Heart right ventricle (tissue), 16 donors: Measurements from ENCODE around the gene MUC20. TPM values are rescaled to one million over a fixed set of nuclear protein-coding genes. Genes with fewer than 3 reads are reported as not detected.

Experiments
- ATAC-seq, 8 donors: fragments of 200-7000 bp; cut with Tn5 transposase; one replicate each; pipeline ENCODE4 v1.9.1; 2020; ENCODE audit warnings: mild to moderate bottlenecking in 8 of 8, moderate library complexity in 8 of 8, moderate number of reproducible peaks in 1 of 8
- DNase-seq, 2 donors: peaks; one replicate each; pipeline ENCODE4 v3.0.0-alpha.2; 2020
- H3K27ac ChIP-seq, 10 donors: fragments of 200-600 bp; sonication (generic) in 2 of 10; one replicate each; pipeline versions ENCODE4 v1.5.0 to v1.8.0; 2020 to 2022; ENCODE audit warnings: mild to moderate bottlenecking in 3 of 10
- H3K27me3 ChIP-seq, 7 donors: fragments of 200-600 bp; one replicate each; pipeline ENCODE4 v1.8.0; 2021 to 2022; ENCODE audit warnings: mild to moderate bottlenecking in 2 of 7
- H3K36me3 ChIP-seq, 9 donors: fragments of 200-600 bp; sonication (generic) in 1 of 9; one replicate each; pipeline versions ENCODE4 v1.5.0 to v1.8.0; 2020 to 2022; ENCODE audit warnings: mild to moderate bottlenecking in 2 of 9
- H3K4me1 ChIP-seq, 9 donors: fragments of 200-600 bp; sonication (generic) in 1 of 9; one replicate each; pipeline versions ENCODE4 v1.5.0 to v1.8.0; 2020 to 2022; ENCODE audit warnings: mild to moderate bottlenecking in 4 of 9
- H3K4me3 ChIP-seq, 10 donors: fragments of 200-600 bp; sonication (generic) in 2 of 10; one replicate each; pipeline versions ENCODE4 v1.5.0 to v1.8.0; 2020 to 2022; ENCODE audit warnings: mild to moderate bottlenecking in 7 of 10, moderate library complexity in 2 of 10
- H3K9me3 ChIP-seq, 11 donors: fragments of 200-600 bp in 10 of 11; sonication (generic) in 2 of 11; one replicate each; pipeline versions ENCODE4 v1.5.0 to v1.8.0; 2013 to 2022; ENCODE audit warnings: mild to moderate bottlenecking in 2 of 11, control low read depth in 1 of 11, moderate library complexity in 1 of 11
- WGBS, 2 donors: extraction: QIAGEN DNeasy Blood & Tissue Kit; methylation state at CpG; one replicate each; pipeline ENCODE4 v1.1.7; 2013; ENCODE audit warnings: inconsistent platforms in 1 of 2; 5-methylcytosine and 5-hydroxymethylcytosine counted together
- intact Hi-C, 10 donors: fragments of 100-400 bp; cut with DNase I; formaldehyde crosslinking; loops; one replicate each; pipeline versions ENCODE4 v1.11.1 to v1.14.2; 2022
- polyA plus RNA-seq, 2 donors: library from polyadenylated mRNA; stranded (reverse); fragments of 200-250 nt; gene quantifications; one replicate each; pipeline ENCODE4 v1.2.3, GENCODE V29; 2013
- total RNA-seq, 10 donors: library from RNA; stranded (reverse); fragmentation: NEBNext Ultra II Directional in 3 of 10; extraction: Animal tissue kit (Norgen Biotek cat#: 25700) in 3 of 10; gene quantifications; one replicate each; pipeline versions ENCODE4 v1.2.1 to v1.2.4, GENCODE V29; 2021 to 2023
- TF ChIP-seq, protein P1 (sequence below), 9 donors: fragments of 200-600 bp; sonication (generic) in 2 of 9; IDR thresholded peaks; one replicate each; pipeline versions ENCODE4 v1.5.0 to v1.8.0; 2021 to 2022; ENCODE audit warnings: antibody characterized with exemption in 9 of 9, mild to moderate bottlenecking in 5 of 9, moderate library complexity in 1 of 9
- donor health status: Arrhythmogenic right ventricular cardiomyopathy.
- donor health status: ischemic (EF 13 %, LVEDD 7.1; RV severe dilation, severe dysfunction).
- donor health status: healthy with polysubstance abuse.
- donor health status: DM: no; HTN: yes; CAD: no.
- donor health status: DM: no; HTN: no; CAD: no.
- donor health status: ischemic (EF 25% LVEDD 6.9; RV normal size, moderate dysfunction).
- donor health status: ischemic (EF 25% LVEDD 5.7; RV mildly dilated, moderate dysfunction).
- donor health status: healthy.
- donor health status: DM: yes; HTN: yes; CAD: no.
- donor health status: Ischemic cardiomyopathy.
- donor health status: ischemic (EF 35%, LVEDD 5.7; RV mildly dilated, moderate dysfunction).
- donor health status: nonischemic (EF 11% LVEDD 7.7; RV severe dilation, severe dysfunction).
- donor health status: DM: yes; HTN: yes; CAD: no.
- donor health status: PGD.
- donor health status: ischemic (EF 29% LVEDD 5.4; RV normal size, mild dysfunction).
- donor health status: nonischemic (EF 23%, LVEDD 6.1; RV moderate dilation, normal function).

MUC20 gene
- total and polyA plus RNA-seq, 12 donors, result 0.36 to 7.6 (median 2.5) TPM

DNA sequence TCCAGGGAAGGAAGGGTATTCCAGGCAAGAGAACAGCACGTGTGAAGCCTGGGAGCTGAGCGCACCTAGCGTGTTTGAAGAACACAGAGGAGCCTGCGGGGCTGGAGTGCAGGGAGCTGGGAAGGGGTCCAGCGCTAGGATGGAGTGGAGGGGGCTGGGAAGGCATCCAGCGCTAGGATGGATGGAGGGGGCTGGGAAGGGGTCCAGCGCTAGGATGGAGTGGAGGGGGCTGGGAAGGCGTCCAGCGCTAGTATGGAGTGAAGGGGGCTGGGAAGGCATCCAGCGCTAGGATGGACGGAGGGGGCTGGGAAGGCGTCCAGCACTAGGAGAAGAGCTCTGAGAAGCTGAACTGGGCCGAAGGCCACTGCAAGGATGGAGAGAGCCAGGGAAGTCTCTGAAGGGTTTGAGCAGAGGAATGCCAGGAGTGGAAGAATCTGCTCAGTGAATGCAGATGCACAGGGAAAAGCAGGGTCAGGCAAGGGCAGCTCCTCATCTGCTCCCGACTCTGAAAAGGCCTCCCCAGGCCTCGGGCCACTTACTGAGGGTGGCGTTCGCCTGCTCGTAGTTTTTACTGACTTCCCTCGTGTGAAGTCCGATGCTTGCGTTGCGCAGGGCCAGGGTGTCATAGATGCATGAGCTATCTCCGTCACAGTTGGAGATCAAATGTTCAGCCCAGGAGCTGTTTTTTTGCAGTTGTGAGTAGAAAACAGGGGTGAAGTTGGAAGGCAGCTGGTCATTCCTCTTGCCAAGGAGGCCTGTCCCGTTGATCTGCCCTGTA is 39.8 kb downstream of the MUC20 start:
- Histone ChIP-seq H3K4me3 (no peak overlapping the region), H3K4me1 (peaks cover 0 to 29% (median 10%) of the 10 kb centered on the region in 9 donors), H3K9me3 (no peaks in the 10 kb centered on the region), H3K36me3 (no peaks in the 10 kb centered on the region), H3K27ac (no peak overlapping the region), H3K27me3 (peaks cover 0 to 78% (median 62%) of the 10 kb centered on the region in 7 donors)
- 63 to 70% methylated on average over 23 to 24 of the region's 24 CpGs for WGBS, 2 donors
- TF ChIP-seq, protein P1, sequence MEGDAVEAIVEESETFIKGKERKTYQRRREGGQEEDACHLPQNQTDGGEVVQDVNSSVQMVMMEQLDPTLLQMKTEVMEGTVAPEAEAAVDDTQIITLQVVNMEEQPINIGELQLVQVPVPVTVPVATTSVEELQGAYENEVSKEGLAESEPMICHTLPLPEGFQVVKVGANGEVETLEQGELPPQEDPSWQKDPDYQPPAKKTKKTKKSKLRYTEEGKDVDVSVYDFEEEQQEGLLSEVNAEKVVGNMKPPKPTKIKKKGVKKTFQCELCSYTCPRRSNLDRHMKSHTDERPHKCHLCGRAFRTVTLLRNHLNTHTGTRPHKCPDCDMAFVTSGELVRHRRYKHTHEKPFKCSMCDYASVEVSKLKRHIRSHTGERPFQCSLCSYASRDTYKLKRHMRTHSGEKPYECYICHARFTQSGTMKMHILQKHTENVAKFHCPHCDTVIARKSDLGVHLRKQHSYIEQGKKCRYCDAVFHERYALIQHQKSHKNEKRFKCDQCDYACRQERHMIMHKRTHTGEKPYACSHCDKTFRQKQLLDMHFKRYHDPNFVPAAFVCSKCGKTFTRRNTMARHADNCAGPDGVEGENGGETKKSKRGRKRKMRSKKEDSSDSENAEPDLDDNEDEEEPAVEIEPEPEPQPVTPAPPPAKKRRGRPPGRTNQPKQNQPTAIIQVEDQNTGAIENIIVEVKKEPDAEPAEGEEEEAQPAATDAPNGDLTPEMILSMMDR (IDR thresholded peaks at IDR 0.05), result no peak
- intact Hi-C loops, result no loop called here
- peak in 1 of 2 donors; percentile 25 for DNase-seq
- ATAC-seq, result peak in 7 of 8 donors; percentile 38 to 87 (median 70)

DNA sequence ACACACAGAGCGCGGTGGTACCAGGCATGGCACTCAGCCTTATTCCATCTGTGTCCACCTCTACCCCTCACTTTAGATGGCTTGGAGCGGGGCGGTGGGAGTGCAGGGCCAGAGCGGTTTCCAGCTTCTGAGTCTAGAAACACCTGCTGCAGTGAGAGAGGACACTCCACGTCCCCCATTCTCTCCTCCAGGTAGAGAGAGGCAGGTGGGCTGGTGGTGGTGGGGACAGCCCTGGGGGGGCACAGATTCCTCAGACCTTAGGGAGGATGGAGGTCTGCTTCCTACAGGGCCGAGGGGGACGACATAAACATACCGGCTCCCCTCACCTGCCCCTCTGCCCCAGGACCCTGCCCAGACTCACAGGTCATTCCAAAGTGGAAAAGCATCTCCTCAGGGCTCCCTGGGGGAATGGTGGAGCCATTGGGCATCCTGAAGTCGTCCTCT is 40.4 kb downstream of the MUC20 start:
- H3K27me3 ChIP-seq, result peaks cover 0 to 75% (median 58%) of the 10 kb centered on the region in 7 donors

DNA sequence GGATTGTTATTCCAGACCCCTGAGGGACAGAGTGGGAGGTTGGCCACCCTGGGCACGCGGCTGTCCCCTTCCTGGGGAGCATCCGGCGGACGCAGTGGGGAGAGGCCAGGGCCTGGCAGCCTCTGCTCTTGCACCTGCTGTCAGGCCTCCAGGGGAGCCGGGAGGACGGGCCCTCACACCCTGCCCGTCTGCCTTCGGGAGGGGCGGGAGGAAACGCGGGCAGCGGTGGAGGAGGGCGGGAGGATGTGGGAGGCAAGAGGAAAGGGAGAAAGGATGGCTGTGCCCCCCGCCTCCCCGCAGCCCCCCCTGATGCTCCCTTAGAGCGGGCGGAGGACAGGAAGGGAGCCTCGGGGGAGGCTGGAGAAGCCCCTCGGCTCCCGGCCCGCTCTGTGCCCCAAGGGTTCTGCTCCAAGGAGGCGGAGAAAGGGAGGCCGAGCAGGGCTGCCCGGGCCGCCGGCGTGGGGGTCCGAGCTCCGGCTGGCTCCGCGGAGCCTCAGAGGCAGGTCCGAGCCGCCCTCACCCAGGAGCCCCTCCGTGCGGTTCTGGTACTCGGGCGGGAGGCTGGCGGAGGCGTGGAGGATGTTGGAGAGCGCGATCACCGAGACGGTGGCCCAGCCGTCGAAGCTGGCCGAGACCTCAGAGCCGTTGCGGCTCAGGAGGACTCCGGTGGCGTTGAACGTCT is 40.9 kb downstream of the MUC20 start:
- no peak overlapping the region for H3K27ac ChIP-seq
- no peak for DNase-seq
- ATAC-seq, result no peak
- H3K36me3 ChIP-seq, result no peaks in the 10 kb centered on the region
- TF ChIP-seq, protein P1 (IDR thresholded peaks at IDR 0.05), result no peak
- peaks cover 0 to 26% (median 10%) of the 10 kb centered on the region in 9 donors for H3K4me1 ChIP-seq
- H3K9me3 ChIP-seq, result no peaks in the 10 kb centered on the region
- H3K27me3 ChIP-seq, result peaks cover 0 to 69% (median 53%) of the 10 kb centered on the region in 7 donors
- WGBS, 2 donors, result 21 to 23% methylated on average over 45 to 52 of the region's 52 CpGs
- H3K4me3 ChIP-seq, result no peak overlapping the region
- intact Hi-C loops, result no loop called here

More for the DNA sequence above, 40.4 kb downstream of the MUC20 start:
- TF ChIP-seq, protein P1 (IDR thresholded peaks at IDR 0.05), result no peak
- Histone ChIP-seq H3K4me1 (peaks cover 0 to 27% (median 10%) of the 10 kb centered on the region in 9 donors), H3K4me3 (no peak overlapping the region), H3K36me3 (no peaks in the 10 kb centered on the region), H3K27ac (no peak overlapping the region), H3K9me3 (no peaks in the 10 kb centered on the region)
- intact Hi-C loops, result no loop called here
- ATAC-seq, result no peak
- WGBS, 2 donors, result 74 to 75% methylated on average over 10 of the region's 10 CpGs
- no peak for DNase-seq

DNA sequence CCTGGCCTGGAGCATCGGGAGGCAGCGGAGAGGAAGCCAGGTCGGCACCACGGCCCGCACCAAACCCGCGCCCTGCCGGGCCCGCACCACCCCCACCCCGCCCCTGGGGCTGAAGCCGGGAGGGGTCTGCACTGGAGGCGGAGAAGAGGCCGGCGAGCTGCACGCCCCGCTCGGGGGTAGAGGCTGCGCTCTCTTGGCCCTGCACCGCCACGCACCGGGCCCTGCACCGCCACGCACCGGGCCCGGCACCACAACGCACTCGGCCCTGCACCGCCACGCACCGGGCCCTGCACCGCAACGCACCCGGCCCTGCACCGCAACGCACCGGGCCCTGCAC is 41.4 kb downstream of the MUC20 start:
- H3K9me3 ChIP-seq, result no peaks in the 10 kb centered on the region
- peaks cover 0 to 22% (median 8%) of the 10 kb centered on the region in 9 donors for H3K4me1 ChIP-seq
- H3K36me3 ChIP-seq, result no peaks in the 10 kb centered on the region
- DNase-seq, result no peak
- intact Hi-C loops, result no loop called here
- TF ChIP-seq, protein P1 (IDR thresholded peaks at IDR 0.05), result no peak
- H3K27ac ChIP-seq, result no peak overlapping the region
- H3K4me3 ChIP-seq, result no peak overlapping the region
- peaks cover 0 to 66% (median 48%) of the 10 kb centered on the region in 7 donors for H3K27me3 ChIP-seq
- no peak for ATAC-seq
- WGBS, 2 donors, result 72 to 73% methylated on average over 35 to 36 of the region's 36 CpGs
